Measurements from ENCODE around the gene PTPRN2. TPM values are rescaled to one million over a fixed set of nuclear protein-coding genes. Genes with fewer than 3 reads are reported as not detected.

The PTPRN2 gene
- total and polyA plus RNA-seq, 2 donors from 2014 or later = 4.8 to 6.2 TPM

DNA sequence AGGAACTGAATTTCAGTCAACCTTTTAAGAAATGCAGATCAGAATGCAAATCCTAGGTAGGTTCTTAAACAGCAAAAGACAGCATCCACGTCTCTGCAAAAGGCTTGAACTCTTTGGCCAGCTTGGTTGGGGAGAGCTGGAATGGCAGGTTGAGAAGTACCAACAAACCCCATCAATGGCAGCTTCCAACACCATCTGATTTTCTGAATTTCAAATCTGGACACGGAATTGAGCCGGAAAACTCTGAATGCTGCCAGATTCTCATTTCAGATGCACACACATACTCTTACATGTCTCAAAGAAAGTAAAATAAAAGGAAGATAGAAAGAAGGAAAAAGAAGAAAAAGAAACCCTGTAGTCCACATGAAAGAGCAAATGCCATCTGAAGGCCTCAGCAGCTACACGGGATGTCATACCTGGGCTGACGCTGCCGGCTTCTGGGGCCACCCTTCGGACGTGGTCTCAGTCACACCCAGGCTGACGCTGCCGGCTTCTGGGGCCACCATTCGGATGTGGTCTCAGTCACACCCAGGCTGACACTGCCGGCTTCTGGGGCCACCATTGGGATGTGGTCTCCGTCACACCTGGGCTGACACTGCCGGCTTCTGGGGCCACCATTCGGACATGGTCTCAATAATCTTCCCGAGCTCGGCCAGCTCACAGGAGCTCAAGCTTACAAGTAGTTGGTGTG, 165.3 kb downstream of the PTPRN2 start:
- no peak for FAIRE-seq
- intact Hi-C loops (cut with DNase I) = no loop called here

DNA sequence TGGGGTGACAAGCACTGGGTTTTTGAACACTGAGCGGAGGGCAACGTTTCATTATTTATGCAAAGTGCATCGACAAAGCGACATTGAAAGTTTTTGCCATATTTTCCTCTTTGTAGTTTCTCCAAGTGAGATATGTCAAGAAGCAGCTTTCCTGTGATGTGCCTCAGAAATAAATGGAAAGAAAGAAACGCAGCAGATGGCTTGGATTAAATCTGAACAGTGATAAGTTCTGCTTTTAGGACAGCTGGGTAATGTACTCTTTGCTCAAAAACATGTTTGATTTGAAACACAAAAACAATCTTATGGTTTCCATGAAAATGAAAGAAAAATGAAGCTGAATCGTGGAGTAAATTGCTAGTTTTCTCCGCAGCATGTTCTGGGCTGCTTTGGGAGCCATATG, 166.3 kb downstream of the PTPRN2 start:
- H3K9me3 ChIP-seq (ENCODE audit: control insufficient read depth in 2 of 3, insufficient read depth in 1 of 3, low read length in 3 of 3) = peaks cover 0 to 3% (median 2%) of the 10 kb centered on the region in 3 donors
- H3K9ac ChIP-seq (ENCODE audit: low read length in 3 of 3) = no peak overlapping the region
- intact Hi-C loops (cut with DNase I) = no loop called here
- H3K27me3 ChIP-seq (ENCODE audit: control insufficient read depth, insufficient read depth, low read length) = no peaks in the 10 kb centered on the region
- TF ChIP-seq, protein P1, sequence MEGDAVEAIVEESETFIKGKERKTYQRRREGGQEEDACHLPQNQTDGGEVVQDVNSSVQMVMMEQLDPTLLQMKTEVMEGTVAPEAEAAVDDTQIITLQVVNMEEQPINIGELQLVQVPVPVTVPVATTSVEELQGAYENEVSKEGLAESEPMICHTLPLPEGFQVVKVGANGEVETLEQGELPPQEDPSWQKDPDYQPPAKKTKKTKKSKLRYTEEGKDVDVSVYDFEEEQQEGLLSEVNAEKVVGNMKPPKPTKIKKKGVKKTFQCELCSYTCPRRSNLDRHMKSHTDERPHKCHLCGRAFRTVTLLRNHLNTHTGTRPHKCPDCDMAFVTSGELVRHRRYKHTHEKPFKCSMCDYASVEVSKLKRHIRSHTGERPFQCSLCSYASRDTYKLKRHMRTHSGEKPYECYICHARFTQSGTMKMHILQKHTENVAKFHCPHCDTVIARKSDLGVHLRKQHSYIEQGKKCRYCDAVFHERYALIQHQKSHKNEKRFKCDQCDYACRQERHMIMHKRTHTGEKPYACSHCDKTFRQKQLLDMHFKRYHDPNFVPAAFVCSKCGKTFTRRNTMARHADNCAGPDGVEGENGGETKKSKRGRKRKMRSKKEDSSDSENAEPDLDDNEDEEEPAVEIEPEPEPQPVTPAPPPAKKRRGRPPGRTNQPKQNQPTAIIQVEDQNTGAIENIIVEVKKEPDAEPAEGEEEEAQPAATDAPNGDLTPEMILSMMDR (IDR thresholded peaks at IDR 0.05; ENCODE audit: borderline replicate concordance, extremely low read depth, insufficient read depth) = no peak
- H3K4me1 ChIP-seq (ENCODE audit: control insufficient read depth in 2 of 3, insufficient read depth in 2 of 3, low read depth in 1 of 3, low read length in 3 of 3) = no peaks in the 10 kb centered on the region
- peak in 2 of 5 donors; percentile 15 to 70 for DNase-seq
- no peak for FAIRE-seq
- no peak overlapping the region for H3K27ac ChIP-seq (ENCODE audit: low read depth in 2 of 2, low read length in 2 of 2)
- H3K4me3 ChIP-seq (ENCODE audit: low read length in 3 of 3) = no peak overlapping the region
- no peaks in the 10 kb centered on the region for H3K36me3 ChIP-seq (ENCODE audit: control insufficient read depth in 2 of 3, insufficient read depth in 3 of 3, low read length in 3 of 3)

More for the DNA sequence above, 165.3 kb downstream of the PTPRN2 start:
- DNase-seq = no peak
- no peak overlapping the region for H3K4me3 ChIP-seq (ENCODE audit: low read length in 3 of 3)
- no peaks in the 10 kb centered on the region for H3K36me3 ChIP-seq (ENCODE audit: control insufficient read depth in 2 of 3, insufficient read depth in 3 of 3, low read length in 3 of 3)
- H3K27me3 ChIP-seq (ENCODE audit: control insufficient read depth, insufficient read depth, low read length) = no peaks in the 10 kb centered on the region
- H3K4me1 ChIP-seq (ENCODE audit: control insufficient read depth in 2 of 3, insufficient read depth in 2 of 3, low read depth in 1 of 3, low read length in 3 of 3) = no peaks in the 10 kb centered on the region
- TF ChIP-seq, protein P1 (IDR thresholded peaks at IDR 0.05; ENCODE audit: borderline replicate concordance, extremely low read depth, insufficient read depth) = no peak
- peaks cover 0 to 3% (median 0%) of the 10 kb centered on the region in 3 donors for H3K9me3 ChIP-seq (ENCODE audit: control insufficient read depth in 2 of 3, insufficient read depth in 1 of 3, low read length in 3 of 3)
- no peak overlapping the region for H3K27ac ChIP-seq (ENCODE audit: low read depth in 2 of 2, low read length in 2 of 2)
- H3K9ac ChIP-seq (ENCODE audit: low read length in 3 of 3) = no peak overlapping the region

DNA sequence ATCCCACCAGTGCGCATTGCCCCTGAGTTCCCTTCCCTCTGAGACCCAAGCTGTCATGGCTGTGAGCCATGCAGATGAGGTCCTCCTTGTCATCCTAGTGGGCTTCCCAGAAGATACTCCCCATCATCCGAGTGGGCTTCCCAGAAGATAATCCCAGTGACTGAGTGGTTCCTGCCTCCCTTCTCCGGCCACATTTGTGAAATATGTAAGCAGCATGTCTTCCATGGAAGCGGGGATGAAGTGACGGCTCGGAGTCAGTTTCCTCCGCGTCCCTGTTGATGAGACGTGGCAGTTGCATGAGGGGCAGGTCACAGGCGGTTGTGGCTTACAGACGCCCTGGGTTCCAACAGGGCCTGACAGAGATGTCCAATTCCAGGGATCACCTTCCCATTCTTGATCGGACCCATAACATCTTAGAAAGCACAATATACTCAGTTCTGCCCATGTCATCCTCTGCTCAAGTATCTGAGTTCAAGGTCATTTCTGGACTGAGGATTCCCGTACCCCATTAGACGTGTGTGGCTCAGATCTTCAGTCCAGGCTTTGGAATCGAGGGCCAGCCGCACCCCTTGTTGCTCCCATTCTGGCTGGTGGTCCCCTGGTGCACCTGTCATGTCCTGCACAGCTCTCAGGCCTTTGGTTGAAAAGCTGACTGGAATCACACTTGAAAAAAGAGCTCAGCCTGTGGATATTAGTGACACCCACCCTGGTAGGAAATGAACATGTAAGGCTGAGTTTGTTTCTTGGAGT, 166.9 kb downstream of the PTPRN2 start:
- Histone ChIP-seq H3K4me1 (ENCODE audit: control insufficient read depth in 2 of 3, insufficient read depth in 2 of 3, low read depth in 1 of 3, low read length in 3 of 3) (no peaks in the 10 kb centered on the region), H3K9ac (ENCODE audit: low read length in 3 of 3) (no peak overlapping the region), H3K4me3 (ENCODE audit: low read length in 3 of 3) (no peak overlapping the region), H3K36me3 (ENCODE audit: control insufficient read depth in 2 of 3, insufficient read depth in 3 of 3, low read length in 3 of 3) (no peaks in the 10 kb centered on the region), H3K27ac (ENCODE audit: low read depth in 2 of 2, low read length in 2 of 2) (no peak overlapping the region), H3K9me3 (ENCODE audit: control insufficient read depth in 2 of 3, insufficient read depth in 1 of 3, low read length in 3 of 3) (peaks cover 0 to 3% (median 2%) of the 10 kb centered on the region in 3 donors), H3K27me3 (ENCODE audit: control insufficient read depth, insufficient read depth, low read length) (no peaks in the 10 kb centered on the region)
- TF ChIP-seq, protein P1 (IDR thresholded peaks at IDR 0.05; ENCODE audit: borderline replicate concordance, extremely low read depth, insufficient read depth) = no peak
- DNase-seq (no peak), FAIRE-seq (no peak)
- intact Hi-C loops (cut with DNase I) = no loop called here

Data from kidney (tissue), 14 donors.